Lower lobe of right lung (tissue), 2 donors: ENCODE measurements around the gene ELP4. TPM values are rescaled to one million over a fixed set of nuclear protein-coding genes. Genes with fewer than 3 reads are reported as not detected.
A peak's percentile ranks its signal among the peaks of the same experiment; 100 is the strongest.

ENCODE experiments used
- ATAC-seq, 2 donors: fragments of 200-7000 bp; cut with Tn5 transposase; one replicate each; pipeline ENCODE4 v1.9.1; 2020 to 2022; ENCODE audit warnings: mild to moderate bottlenecking in 2 of 2, moderate library complexity in 2 of 2
- DNase-seq: peaks from one replicate; pipeline ENCODE4 v3.0.0-alpha.2; 2020
- H3K27ac ChIP-seq: fragments of 200-600 bp; one replicate; pipeline ENCODE4 v1.8.0; 2022
- H3K27me3 ChIP-seq: fragments of 200-600 bp; one replicate; pipeline ENCODE4 v1.8.0; 2022; ENCODE audit warnings: low read depth
- H3K36me3 ChIP-seq: fragments of 200-600 bp; one replicate; pipeline ENCODE4 v1.8.0; 2022; ENCODE audit warnings: mild to moderate bottlenecking
- H3K4me1 ChIP-seq: fragments of 200-600 bp; one replicate; pipeline ENCODE4 v1.8.0; 2022
- H3K4me3 ChIP-seq: fragments of 200-600 bp; one replicate; pipeline ENCODE4 v1.8.0; 2022; ENCODE audit warnings: mild to moderate bottlenecking
- H3K9me3 ChIP-seq: fragments of 200-600 bp; one replicate; pipeline ENCODE4 v1.8.0; 2022
- intact Hi-C: fragments of 100-400 bp; cut with DNase I; formaldehyde crosslinking; loops from one replicate; pipeline ENCODE4 v1.11.0; 2022
- total RNA-seq: library from RNA; stranded (reverse); fragmentation: NEBNext Ultra II Directional; extraction: Animal tissue kit (Norgen Biotek cat#: 25700); gene quantifications from one replicate; pipeline ENCODE4 v1.2.1, GENCODE V29; 2021
- TF ChIP-seq, protein P1 (sequence below): fragments of 200-600 bp; IDR thresholded peaks from one replicate; pipeline ENCODE4 v1.8.0; 2022; ENCODE audit warnings: antibody characterized with exemption, mild to moderate bottlenecking
- donor health status: DM: no; HTN: yes; CAD: no; lungs with severe emphysema.

ELP4 gene
- total RNA-seq, 1 donor from 2014 or later, result 22.1 TPM

DNA sequence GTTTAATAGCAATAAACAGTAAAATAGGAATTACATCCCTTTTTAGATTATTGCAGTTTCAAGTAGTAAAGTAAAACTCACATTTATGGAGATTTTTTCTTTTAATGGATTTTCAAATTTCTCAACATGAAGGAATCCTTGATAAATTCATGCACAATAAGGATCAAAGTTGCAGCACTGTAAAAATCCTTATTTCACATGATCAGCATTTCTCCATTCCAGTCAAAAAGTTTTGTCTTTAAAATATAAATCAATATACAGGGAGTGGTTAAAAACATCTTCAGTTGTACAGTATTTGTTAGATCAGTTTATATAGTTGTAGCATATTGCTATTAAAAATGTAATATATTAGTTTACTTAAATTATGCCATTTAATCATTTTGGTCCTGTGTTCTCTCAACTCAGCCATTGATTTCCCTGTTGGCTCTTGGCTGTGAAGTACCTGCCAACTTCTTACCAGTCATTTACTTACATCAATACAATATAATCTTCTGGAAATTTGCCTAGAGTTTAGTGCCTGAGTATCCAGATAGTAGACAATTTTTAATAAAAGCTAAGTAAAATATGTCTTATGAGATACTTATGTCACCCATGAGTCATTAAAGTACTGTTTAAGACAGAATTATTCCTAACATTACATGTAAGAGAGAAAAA lies 12.1 kb downstream of the ELP4 start:
- H3K27me3 ChIP-seq, result no peaks in the 10 kb centered on the region
- ATAC-seq (no peak), DNase-seq (no peak)
- TF ChIP-seq, protein P1, sequence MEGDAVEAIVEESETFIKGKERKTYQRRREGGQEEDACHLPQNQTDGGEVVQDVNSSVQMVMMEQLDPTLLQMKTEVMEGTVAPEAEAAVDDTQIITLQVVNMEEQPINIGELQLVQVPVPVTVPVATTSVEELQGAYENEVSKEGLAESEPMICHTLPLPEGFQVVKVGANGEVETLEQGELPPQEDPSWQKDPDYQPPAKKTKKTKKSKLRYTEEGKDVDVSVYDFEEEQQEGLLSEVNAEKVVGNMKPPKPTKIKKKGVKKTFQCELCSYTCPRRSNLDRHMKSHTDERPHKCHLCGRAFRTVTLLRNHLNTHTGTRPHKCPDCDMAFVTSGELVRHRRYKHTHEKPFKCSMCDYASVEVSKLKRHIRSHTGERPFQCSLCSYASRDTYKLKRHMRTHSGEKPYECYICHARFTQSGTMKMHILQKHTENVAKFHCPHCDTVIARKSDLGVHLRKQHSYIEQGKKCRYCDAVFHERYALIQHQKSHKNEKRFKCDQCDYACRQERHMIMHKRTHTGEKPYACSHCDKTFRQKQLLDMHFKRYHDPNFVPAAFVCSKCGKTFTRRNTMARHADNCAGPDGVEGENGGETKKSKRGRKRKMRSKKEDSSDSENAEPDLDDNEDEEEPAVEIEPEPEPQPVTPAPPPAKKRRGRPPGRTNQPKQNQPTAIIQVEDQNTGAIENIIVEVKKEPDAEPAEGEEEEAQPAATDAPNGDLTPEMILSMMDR, result no peak
- intact Hi-C loops, result no loop called here
- H3K36me3 ChIP-seq, result no peaks in the 10 kb centered on the region
- H3K4me1 ChIP-seq, result no peaks in the 10 kb centered on the region
- H3K27ac ChIP-seq, result no peak overlapping the region
- no peaks in the 10 kb centered on the region for H3K9me3 ChIP-seq
- H3K4me3 ChIP-seq, result no peak overlapping the region

DNA sequence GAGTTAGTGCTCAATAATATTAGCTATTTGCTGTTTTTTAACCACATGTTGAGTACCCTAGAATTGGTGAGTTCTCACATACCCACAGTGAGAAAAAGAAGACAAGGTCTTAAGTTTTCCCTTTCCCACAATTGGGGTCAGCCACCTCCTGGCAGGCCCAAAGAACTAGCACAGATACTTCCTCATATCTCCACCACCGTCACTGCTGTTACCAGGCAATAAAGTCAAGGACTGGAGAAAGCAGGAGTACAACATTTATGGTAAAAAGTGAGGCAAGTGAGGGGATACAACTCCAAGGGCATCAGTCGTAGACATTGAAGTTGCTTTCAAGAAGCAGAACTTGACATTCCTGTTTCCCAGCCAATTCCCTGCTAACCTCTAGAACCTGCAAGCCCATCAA lies 19.6 kb downstream of the ELP4 start:
- H3K4me1 ChIP-seq, result peaks cover 4% of the 10 kb centered on the region

DNA sequence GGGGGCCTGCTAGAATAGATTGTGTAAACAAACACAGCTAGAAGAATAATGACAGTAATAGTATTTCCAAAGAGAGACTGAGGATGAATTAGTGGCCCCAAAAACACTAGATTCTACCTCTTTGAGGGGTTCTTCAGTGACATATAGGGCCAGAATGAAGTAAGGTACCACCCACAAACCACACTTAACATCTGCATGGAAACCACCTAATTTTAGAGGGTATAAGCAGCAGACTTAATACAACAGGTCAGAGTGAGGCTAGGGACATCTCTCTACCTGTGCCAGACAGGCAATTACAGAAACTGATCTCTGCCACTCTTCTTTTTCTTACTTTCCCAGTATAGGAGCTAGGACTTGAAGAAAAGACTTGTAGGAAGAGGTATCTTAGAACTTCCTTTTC lies 20.1 kb downstream of the ELP4 start:
- H3K27ac ChIP-seq, result no peak overlapping the region
- H3K4me1 ChIP-seq, result peaks cover 4% of the 10 kb centered on the region
- intact Hi-C loops, result no loop called here
- H3K27me3 ChIP-seq, result no peaks in the 10 kb centered on the region
- DNase-seq (no peak), ATAC-seq (no peak)
- no peaks in the 10 kb centered on the region for H3K36me3 ChIP-seq
- no peaks in the 10 kb centered on the region for H3K9me3 ChIP-seq
- TF ChIP-seq, protein P1, result no peak
- no peak overlapping the region for H3K4me3 ChIP-seq

More for the DNA sequence above, 19.6 kb downstream of the ELP4 start:
- no peaks in the 10 kb centered on the region for H3K27me3 ChIP-seq
- intact Hi-C loops, result no loop called here
- no peak overlapping the region for H3K4me3 ChIP-seq
- no peaks in the 10 kb centered on the region for H3K36me3 ChIP-seq
- TF ChIP-seq, protein P1, result no peak
- H3K27ac ChIP-seq, result no peak overlapping the region
- no peaks in the 10 kb centered on the region for H3K9me3 ChIP-seq
- DNase-seq (no peak), ATAC-seq (peak; percentile 32 to 37)

DNA sequence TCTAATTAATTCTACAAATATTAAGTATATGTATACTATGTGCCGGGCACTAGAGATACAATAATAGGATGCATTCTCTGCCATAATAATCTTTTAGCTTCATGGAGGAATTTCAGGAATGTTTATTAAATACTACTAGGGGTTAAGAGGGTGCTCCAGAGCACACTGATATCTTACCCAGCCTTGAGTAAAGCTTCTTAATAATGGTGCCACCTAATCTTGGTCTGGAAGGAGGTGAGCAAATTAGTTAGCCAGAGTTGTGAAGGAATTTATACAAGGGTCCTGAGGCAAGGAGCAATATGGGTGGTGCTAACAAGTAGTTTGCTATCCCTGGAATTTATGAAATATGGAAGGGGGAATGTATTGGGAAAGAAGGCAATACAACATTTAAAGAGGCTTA lies 21.7 kb downstream of the ELP4 start:
- DNase-seq (no peak), ATAC-seq (peak in 1 of 2 donors; percentile 61)
- TF ChIP-seq, protein P1, result no peak
- H3K4me1 ChIP-seq, result peaks cover 4% of the 10 kb centered on the region
- no peak overlapping the region for H3K27ac ChIP-seq
- no peaks in the 10 kb centered on the region for H3K27me3 ChIP-seq
- H3K9me3 ChIP-seq, result no peaks in the 10 kb centered on the region
- intact Hi-C loops, result no loop called here
- no peak overlapping the region for H3K4me3 ChIP-seq
- no peaks in the 10 kb centered on the region for H3K36me3 ChIP-seq

DNA sequence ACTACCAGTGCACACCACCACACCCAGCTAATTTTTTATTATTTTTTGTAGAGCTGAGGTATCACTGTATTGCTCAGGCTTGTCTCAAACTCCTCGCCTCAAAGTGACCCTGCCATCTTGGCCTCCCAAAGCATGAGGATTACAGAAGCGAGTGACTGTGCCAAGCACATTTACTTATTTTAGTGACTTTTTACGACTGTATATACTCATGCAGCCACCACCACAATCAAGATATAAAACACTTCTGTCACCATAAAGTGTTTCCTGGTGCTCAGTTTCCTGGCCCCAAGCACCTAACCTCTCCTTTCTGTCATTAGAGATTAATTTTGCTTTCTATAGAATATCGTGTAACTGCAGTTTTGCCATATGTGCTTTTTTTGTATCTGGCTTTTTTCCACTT lies 25.9 kb downstream of the ELP4 start:
- no peak overlapping the region for H3K27ac ChIP-seq
- no peaks in the 10 kb centered on the region for H3K27me3 ChIP-seq
- no peaks in the 10 kb centered on the region for H3K36me3 ChIP-seq
- TF ChIP-seq, protein P1, result no peak
- H3K4me1 ChIP-seq, result no peaks in the 10 kb centered on the region
- H3K9me3 ChIP-seq, result no peaks in the 10 kb centered on the region
- intact Hi-C loops, result no loop called here
- DNase-seq (no peak), ATAC-seq (no peak)
- no peak overlapping the region for H3K4me3 ChIP-seq
